HG02623 (cell line): ENCODE measurements around the gene RFNG.

Experiments used
- ATAC-seq: cut with Tn5 transposase; IDR thresholded peaks from one replicate; pipeline ENCODE4 v1.9.1; 2021; ENCODE audit warnings: moderate library complexity; ENCODE audit not compliant: unreplicated experiment

Gene RFNG, protein sequence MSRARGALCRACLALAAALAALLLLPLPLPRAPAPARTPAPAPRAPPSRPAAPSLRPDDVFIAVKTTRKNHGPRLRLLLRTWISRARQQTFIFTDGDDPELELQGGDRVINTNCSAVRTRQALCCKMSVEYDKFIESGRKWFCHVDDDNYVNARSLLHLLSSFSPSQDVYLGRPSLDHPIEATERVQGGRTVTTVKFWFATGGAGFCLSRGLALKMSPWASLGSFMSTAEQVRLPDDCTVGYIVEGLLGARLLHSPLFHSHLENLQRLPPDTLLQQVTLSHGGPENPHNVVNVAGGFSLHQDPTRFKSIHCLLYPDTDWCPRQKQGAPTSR

DNA sequence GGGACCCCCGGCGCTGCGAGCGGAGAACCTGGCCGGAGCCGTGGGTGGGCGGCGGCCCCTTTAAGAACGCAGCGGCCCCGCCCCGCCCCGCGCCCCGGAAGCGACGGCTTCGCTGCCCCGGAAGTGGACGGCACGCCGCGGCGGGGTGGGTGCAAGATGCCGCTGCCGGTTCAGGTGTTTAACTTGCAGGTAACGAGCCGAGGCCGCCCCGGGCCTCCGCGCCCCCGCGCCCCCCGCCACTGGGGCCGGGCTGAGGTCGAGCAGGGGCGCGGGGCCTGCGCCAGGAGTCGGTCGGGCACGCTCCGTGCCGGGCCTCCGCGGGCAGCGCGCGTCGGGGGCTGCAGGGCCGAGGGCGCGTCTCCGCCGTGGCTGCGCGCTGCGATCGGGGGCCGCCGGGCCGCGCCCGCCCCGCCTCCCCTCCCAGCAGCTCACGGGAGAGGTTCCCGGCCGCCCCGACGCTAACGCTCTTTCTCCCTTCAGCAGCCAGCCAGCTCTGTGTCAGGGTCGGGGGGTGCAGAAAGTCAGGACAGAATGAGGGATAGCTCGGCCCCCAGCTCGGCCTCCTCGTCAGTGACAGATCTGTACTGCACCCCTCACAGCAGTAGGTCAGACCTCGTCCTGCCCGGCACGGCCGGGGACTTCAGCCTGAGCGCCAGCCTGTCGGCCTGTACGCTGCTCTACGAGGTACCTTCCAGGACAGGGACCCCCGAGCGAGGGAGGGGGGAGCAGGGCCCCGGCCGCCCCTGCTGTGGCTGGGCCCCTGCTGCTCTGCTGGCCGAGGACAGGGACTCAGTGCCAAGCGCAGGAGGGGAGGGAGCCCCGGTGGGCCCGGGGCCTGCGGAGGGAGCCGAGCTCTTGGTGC, at the start of gene RFNG, which contains the start of gene GPS1:
Gene RFNG (minus strand): TSS at position 36 of the 862 bp plus-strand sequence. CDS start 45 bp downstream, outside the sequence.
Gene GPS1 (plus strand): TSS at position 123 of the 862 bp plus-strand sequence. CDS start 34 bp downstream, at position 157.
- peak; percentile 61 for ATAC-seq

DNA sequence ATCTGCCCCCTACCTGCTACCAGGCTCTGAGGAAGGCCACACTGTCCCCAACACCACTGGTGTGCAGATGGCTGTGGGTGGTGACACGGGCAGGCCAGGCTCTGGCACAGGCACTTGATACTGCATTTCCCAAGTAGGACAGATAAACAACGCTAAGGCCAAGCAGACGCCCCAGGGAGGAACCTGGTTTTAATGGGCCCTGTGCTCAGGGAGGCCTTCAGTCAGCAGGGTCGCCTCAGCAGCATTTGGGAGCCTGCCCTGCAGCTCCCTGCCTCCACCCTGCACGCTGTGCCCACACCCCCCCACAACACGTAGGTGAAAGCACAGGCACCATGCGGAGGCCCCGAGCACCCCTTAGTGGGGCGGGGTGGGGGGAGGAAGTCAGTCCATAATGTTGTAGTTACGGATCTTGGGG, 49.7 kb upstream of the RFNG start:
- ATAC-seq, result no peak

DNA sequence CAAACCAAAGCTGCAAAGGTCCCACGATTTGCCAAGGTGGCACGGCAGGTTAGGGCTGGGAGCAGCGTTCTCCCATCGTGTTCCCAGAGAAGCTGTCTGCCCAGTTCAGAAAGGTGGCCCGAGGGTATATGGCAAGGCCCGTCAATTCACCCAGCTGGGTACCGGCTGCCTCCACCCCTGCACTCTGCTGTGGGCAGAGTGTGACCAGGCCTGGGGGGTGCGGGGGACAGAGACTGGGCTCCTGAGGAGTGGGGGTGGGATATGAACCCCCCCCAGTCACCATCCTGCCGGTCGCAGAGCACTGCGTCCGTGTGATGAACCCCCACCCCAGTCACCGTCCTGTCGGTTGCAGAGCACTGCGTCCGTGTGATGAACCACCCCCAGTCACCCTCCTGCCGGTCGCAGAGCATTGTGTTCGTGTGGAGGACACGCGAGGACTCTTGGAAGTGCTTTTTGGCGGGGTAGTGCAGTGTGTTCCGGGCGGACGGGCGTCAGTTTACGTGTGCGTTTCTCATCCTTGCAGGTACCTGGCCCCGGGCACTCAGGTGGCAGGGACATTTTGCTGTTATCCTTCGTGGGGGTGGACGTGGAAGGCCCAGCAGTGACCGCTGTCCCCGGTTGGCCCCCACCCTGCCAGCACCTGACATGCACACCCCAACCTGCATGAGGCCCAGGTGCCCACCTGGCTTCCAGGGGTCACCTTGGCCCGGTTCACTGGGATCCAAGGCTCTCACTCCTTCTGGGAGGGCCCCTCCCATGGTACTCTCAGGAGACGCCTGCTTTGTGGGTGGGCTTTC, 49.1 kb upstream of the RFNG start:
- no peak for ATAC-seq

DNA sequence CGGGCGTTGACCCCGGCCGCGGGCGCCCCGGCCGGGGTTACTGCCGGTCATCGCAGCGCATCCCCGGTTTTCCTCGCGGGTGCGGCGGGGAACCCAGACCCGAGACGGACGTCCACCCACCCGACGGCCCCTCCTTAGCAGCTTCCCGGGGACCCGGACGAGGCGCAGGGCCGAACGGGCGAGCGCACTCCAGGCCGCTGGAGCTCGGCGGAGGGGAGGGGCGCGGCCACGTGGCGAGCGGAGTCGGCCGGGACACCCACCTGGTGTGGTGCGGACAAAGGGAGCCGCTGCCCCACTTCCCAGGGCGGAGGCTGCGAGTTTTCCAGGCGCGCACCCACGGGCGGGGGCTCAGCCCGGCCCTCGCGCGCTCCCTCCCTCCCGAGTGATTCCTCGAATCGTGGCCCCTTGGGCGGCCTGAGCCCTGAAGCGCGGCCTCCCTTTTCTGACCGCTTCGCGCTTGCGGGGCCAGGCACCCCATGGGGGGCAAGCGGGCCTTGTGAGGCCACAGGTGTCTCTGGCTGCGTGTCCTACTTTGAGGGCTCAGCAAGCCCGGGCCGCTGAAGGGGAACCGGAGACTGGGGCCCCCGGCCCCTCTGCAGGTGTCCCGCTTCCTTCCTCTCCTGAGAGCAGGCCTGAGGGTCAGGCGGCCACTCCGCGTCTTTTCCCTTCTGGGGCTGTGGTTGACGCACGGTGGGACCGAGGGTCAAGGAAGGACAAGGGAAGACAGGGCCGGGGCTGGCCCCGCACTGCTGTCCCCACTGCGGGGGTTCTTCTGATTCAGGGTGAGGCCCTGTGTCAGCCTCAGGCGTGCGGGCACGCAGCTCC, 47.5 kb upstream of the RFNG start:
- ATAC-seq, result peak; percentile 1

DNA sequence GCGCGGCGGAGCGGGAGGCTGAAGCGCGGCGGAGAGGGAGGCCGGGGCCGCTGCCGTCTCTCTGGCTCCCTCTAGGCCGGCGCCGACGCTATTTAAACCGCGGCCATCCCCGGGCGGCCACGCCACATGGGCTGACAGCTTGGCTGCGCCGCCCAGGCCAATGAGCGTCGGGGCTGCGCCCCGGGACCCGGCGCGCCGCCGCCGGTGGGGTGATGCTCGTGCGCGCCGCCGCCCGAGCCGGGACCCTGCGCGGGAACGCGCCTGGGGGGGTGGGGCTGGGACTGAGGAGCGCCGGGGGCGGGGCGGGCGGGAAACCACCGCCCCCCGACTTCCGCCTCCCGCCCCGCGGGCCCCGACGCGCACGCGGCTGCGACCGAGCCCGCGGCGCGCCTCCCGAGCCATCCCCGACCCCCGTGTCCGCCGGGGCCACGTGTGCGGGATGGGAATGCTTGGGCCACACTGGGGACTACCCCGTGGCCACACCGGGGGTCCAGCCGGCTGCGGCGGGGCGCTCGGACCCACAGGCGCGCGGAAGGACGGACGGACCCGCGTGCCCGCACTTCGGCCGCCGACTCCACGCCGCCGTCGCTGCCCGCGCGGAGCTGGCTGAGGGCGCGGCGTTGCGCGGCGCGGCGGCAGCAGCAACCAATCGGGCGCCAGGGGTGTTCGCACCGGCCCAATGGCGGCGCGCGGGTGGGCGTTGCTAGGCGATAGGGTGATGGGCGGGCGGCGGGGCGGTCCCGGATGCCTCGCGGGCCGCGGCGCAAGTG, 46.7 kb upstream of the RFNG start, which contains the start of gene FASN:
Gene FASN (minus strand): TSS at position 68 of the 770 bp plus-strand sequence. CDS start 1,791 bp downstream, outside the sequence.
- ATAC-seq, result peak; percentile 59

DNA sequence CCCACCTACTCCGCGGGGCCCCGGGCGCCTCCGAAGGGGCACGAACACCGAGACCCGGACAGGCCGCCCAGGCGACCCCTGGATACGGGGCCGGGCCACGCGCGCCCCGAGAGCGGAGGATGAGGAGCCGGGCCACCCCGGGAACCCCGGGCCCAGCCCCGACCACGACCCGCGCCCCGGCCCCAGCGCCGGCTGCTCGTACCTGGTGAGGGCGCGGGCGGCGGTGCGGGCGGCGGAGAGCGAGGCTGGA, 46.2 kb upstream of the RFNG start:
- no peak for ATAC-seq

DNA sequence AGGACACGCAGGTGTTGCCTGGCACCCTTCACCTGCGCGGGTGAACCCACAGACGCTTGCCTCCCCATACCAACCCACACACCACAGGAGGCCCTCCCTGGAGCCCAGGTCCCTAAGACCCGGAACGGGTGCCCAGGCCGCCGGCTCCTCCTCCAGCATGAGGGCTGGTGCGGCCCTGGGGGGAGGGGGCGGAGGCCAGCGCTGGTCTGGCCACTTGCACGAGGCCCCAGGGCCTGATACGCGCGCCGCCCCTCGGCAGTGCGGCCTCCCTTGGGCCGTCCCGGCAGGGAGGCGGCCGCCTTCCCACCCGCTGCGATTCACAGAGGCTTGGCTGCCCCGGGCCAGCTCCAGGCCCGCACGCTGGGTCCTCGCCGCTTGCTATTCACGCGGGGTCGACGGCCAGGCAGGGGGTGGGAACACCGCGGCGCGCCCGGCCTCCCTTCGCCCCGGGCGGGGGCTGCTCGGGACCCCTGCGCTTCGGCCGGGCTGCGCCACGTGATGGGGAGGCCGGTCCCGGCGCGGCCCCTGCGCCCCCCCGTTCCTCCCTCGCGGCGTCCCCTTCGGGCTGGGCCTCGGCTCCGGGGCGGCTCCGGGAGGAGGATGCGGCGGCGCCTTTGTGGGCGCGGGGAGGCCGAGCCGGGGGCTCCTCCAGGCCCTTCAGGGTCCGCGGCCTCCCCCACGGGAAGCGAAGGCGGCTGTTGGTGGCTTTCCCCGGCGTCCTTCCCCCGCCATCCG, 45.7 kb upstream of the RFNG start:
- peak; percentile 0 for ATAC-seq

DNA sequence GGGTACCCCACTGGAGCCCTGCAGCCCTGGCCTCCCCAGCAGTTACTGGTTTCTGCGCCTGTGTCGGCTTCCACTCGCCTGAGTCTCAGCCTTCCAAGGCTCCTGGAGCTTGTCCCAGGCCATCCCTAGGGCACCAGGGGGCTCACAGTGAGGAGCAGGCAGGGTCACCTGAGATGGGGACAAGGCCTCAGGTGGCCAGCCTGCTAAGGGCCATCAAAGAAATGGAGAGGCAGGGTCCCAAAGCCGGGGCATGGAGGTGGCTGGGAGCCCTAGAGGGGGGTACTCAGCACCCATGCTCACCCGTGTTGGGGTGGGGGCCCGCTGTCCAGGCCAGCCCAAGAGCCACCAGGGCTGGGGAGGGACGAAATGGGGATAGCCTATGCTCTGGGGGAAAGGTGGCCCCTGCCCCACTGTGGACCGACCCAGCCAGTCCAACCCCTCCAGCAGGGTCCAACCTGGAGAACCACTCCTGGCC, 45.1 kb upstream of the RFNG start:
- ATAC-seq, result no peak

DNA sequence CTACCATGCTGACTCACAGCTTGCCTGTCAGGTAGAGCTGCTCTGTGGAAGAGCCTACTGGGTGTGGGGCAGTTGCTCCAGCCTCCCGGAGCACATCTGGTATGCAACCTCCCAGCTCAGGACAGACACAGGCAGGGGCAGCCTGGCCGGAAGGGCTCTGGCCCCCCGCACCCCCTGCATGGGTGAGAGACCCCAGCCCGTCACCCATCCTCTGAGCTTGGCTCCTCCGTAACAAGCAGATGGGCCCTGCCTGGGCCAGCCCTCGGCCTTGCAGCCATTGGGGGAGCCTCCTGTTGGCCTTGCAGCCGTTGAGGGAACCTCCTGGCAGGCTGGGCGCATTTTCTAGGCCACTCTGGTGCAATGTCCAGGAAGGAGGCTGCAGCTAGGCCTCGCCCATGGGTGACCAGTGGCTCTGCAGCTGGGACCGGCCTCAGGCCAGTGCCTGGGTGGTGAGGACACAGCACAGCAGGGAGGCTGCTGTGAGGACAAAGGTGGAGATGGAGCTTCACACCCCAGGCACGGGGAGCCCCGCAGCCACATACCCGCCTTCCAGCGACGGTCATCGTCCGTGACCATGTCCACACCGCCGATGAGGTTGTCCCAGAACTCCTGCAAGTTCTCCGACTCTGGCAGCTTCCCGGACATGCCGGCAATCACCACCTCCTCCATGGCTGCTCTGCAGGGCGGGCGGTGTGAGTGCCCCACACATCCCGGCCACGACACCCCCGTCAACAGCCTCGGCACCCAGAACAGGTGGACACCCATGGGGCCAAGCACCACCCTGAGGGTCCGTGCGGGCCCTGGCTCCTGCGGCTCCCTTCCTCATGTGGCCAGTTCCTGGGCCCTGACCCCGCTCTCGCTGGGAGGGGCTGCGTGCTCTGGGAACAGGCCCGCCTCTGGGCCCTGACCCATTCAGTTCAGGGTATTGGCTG, 44.4 kb upstream of the RFNG start:
- ATAC-seq, result no peak

DNA sequence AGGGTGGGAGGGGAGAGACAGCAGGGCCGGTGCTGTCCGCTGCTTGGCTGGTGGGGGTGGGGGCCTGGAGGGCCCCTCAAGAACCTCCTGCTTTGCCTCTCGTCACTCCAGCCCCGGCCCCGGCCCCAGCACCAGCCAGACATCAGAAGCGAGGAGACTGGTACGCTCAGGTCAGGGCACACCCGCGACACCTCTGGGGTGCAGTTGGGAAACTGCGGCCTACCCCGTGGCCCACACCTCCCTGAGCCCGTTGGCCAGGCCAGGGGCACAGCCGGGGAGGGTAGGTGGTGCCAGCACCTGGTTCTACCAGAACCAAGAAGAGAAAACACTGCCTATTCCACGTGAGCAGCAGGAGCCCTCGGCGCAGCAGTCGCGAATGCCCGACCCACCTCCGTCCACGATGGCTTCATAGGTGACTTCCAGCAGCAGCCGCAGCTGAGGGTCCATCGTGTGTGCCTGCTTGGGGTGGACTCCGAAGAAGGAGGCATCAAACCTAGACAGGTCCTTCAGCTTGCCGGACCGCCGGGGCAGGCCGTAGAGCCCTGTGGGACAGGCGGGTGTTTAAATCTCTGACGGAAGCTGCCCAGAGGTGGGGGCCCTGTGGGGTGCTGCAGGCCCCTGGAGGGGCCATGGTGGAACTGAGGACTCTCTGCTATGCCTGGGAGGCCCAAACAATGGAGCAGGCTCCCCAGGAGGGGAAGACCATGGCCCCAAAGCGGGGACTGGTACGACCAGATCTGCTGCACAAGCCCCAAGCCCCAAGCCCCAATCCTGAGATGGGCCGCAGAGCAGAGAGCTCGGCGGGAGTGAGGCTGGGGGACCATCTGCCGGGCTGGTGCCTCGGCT, 43.5 kb upstream of the RFNG start:
- ATAC-seq, result no peak

DNA sequence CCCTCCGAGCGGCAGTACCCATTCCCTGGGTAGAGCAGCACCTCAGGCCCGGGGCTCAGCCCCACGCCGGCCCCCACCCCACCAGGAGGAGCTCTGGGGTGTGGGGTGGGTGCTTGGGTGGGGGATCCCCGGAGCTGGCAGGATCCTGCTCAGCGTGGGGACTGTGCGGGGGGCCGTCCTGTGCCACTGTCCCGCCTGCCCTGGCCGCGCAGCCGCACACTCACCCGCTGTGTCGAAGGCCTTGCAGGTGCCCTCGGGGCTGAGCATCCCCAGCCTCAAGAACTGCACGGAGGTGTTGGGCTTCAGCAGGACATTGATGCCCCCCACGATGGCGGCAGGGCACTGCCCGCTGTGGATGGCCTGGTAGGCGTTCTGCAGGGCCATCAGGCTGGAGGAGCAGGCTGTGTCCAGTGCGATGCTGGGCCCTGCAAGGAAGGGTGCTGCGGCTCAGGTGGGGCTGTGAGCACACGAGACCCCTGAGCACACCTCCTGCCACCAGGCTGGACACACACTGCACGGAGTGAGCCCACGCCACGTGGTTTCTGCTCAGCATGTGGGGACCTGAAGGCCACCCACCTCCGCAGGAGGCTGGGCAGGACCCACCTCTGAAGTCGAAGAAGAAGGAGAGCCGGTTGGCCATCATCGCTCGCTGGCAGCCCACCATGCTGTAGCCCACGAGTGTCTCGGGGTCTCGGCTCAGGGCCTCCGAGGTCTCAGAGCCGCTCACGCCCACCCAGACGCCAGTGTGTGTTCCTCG, 41.6 kb upstream of the RFNG start:
- ATAC-seq, result no peak

DNA sequence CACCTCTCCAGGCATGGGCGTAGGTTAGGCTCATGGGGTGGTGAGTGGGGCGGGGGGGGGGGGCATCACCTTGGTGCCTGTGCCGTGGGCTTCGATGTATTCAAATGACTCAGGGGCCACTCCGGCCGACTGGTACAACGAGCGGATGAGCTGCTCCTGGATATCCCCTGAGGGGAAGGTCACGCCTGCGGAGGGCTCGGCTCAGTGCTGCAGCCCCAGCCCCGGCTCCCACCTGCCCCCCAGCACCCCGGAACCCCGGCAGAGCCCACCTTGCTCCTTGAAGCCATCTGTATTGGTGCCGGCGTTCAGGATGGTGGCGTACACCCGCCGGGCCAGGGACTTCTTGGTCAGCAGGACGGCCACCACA, 41.0 kb upstream of the RFNG start:
- no peak for ATAC-seq

DNA sequence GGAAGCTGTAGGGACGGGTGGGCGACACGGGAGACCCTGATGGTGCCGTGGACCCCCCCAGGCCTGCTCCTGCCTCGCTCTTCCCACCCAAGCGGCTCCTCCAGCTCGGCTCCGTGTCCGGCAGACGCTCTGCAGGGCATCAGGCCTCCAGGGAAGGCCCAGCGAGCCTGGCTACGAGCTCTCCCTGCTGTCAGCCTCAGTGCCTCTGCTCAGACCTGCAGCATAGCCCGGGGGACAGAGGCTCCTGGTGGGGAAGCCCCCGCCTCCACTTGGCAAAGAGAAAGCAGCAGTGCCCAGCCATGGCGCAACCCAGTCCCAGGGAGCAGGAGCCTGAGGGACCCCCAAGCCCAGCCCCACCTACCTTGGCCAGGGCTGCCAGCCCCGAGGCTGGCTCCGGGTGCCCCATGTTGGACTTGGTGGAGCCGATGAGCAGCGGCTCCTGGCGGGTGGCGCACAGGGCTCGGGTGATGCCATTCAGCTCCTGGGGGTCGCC, 40.5 kb upstream of the RFNG start:
- no peak for ATAC-seq

DNA sequence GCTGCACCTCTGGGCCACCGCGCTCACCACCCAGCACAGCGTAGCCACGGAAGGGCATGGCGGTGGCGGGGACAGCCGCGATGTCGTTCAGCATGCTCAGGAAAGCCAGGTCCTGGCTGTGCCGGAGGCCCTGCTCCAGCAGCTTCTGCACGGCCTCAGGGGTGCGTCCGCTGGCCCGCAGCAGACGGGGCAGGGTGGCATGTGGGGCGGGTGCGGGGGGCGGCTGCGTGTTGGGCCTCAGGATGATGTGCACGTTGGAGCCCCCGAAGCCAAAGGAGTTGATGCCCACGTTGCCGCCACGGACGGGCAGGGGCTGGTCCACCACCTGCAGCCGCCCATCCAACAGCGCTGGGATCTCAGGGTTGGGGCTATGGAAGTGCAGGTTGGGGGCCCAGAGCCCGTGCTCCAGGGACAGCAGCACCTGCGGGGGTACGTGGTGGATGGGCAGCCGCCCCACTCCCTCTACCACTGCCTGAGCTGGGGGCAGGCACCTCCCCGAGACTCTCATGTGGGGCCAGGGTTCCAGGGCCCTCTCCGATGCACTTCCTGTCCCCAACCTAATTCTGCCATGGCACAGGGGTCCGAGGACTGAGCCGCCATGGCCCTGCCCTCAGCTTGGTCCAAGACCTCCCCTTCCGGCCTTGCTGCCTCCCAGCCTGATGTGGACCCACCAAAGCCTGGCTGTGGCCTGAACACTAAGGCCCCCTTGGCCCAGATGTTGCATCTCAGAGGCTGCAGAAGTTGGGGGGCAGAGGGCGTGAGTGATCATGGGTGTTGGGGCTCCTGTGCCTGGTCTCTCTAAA, 39.9 kb upstream of the RFNG start:
- no peak for ATAC-seq

DNA sequence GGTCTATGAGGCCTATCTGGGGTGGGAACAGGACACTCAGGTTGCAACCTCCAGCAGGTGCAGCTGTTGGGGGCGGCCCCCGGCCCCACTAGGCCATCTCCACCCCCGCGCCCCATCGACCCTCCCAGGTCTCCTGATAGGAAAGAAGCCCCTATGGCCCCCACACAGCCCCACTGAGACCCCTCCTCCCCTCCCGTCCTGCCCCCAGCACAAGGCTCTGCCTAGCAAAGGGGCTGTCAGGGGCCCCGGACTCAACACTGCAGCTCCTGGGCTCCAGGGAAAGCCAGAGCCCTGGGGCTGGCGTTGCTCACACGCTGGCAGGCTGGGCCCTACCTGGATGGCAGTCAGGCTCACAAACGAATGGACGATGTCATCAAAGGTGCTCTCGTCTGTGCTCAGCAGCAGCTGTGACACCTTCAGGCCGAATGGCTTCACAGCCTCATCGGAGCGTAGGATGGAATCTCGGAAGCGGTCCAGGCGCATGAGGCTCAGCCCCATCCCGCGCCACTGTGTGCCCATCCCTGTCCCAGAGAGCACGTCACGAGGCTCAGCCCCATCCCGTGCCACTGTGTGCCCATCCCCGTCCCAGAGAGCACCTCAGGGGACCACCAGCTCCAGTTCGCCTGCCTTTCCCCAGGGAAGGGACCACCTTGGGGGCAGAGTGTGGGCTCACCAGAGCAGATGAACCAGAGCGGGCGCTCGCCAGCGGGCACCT, 39.1 kb upstream of the RFNG start:
- ATAC-seq, result no peak
